Measurements from ENCODE around the gene PTPMT1. TPM values are rescaled to one million over a fixed set of nuclear protein-coding genes. Genes with fewer than 3 reads are reported as not detected.

PTPMT1 gene
- total RNA-seq, 1 experiment from 2014 or later: 86.0 TPM

DNA sequence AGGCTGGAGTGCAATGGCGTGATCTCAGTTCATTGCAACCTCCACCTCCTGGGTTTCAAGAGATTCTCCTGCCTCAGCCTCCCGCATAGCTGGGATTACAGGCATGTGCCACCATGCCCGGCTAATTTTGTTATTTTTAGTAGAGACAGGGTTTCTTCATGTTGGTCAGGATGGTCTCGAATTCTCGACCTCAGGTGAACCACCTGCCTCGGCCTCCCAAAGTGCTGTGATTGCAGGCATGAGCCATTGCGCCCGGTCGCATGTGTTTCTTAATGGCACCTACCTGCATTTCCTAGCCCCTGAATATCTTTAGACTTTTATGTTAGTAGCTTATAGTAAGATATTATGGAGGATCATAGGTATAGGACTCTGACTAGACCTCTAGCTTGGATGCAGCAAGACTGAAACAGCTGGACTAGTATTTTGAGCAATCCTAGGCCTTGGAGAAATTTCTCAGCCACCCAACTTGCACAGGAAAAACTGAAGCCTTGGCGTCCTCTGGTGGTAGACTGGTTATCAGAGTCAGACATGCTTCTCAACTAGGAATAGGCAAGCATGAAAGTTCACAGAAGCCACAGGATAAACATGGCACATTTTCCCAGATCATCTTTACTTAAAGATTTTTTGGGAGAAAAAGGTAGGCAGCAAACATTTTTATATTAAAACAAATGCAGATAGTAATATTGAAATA, 51.5 kb downstream of the PTPMT1 start:
- DNase-seq: peak; percentile 39
- H3K9me3 ChIP-seq: no peaks in the 10 kb centered on the region
- H3K36me3 ChIP-seq: peaks cover 41% of the 10 kb centered on the region
- no peak overlapping the region for H3K4me3 ChIP-seq
- H3K27me3 ChIP-seq: no peaks in the 10 kb centered on the region

DNA sequence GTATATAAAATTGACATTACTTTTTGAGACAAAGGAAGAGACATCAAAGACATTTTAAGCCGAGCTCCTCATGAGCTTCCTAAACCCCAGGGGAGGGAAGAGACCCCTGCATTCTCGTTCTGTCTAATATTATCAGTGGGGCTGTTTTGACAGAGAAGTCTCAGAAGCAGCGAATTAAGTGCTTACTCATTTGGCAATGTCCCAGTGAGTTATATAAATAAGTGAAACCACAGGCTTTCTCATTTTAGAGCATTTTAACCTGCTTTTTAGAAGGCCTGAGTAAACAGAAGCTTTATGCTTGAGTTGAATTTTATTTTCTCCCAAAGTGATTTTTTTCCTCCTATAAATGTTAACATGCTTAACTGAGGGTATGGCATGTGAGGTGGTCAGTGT, 52.0 kb downstream of the PTPMT1 start:
- no peaks in the 10 kb centered on the region for H3K27me3 ChIP-seq
- no peak overlapping the region for H3K4me3 ChIP-seq
- peaks cover 45% of the 10 kb centered on the region for H3K36me3 ChIP-seq
- no peaks in the 10 kb centered on the region for H3K9me3 ChIP-seq
- DNase-seq: no peak

DNA sequence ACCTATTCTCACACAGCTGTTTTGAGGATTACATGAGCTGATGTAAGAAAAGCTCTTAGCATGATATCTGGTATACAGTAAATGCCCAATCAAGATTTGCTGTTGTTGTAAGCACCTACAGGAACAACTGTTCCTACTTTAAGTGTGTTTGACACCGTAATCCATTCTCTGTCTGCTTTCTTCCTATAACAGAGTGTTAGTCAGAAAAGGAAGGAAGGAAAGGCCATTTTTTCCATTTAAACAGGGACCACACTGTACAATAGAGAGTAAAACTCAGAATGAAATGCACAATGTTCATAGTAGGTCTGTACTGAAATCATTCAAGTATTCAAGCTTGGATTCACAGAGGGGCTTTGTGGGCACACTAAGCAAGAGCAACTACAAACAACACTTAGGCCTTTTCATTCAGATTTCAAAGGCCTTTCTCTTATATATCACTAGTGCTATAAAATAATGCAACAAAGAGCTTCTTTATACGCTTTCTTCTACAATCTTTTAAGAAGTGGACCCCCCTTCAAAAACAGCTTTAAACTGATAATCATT, 55.5 kb downstream of the PTPMT1 start:
- Histone ChIP-seq H3K9me3 (no peaks in the 10 kb centered on the region), H3K36me3 (peaks cover 60% of the 10 kb centered on the region), H3K4me3 (no peak overlapping the region), H3K27me3 (no peaks in the 10 kb centered on the region)
- DNase-seq: no peak

Other genes with a start within 250 kb of the PTPMT1 start
- gene MYBPC3, start 212.9 kb upstream of the PTPMT1 start, total RNA-seq (2014; rRNA removed; shearing (Covaris generic); ENCODE audit: low replicate concordance): not detected in 2 replicates
- not detected in 2 replicates for gene SPI1, start 187.1 kb upstream of the PTPMT1 start, total RNA-seq (2014; rRNA removed; shearing (Covaris generic); ENCODE audit: low replicate concordance)
- gene SLC39A13, start 157.0 kb upstream of the PTPMT1 start, total RNA-seq (2014; rRNA removed; shearing (Covaris generic); ENCODE audit: low replicate concordance): 34.0 and 51.1 TPM in 2 replicates
- gene PSMC3, start 139.2 kb upstream of the PTPMT1 start, total RNA-seq (2014; rRNA removed; shearing (Covaris generic); ENCODE audit: low replicate concordance): 147 and 165 TPM in 2 replicates
- 0.16 TPM in 1 of 2 replicates, not detected in the other for gene RAPSN, start 116.5 kb upstream of the PTPMT1 start, total RNA-seq (2014; rRNA removed; shearing (Covaris generic); ENCODE audit: low replicate concordance)
- gene CELF1, start 12.5 kb upstream of the PTPMT1 start, total RNA-seq (2014; rRNA removed; shearing (Covaris generic); ENCODE audit: low replicate concordance): 69.3 and 86.9 TPM in 2 replicates
- 30.9 and 37.1 TPM in 2 replicates for gene KBTBD4, start 13.4 kb downstream of the PTPMT1 start, total RNA-seq (2014; rRNA removed; shearing (Covaris generic); ENCODE audit: low replicate concordance)
- 109 and 118 TPM in 2 replicates for gene NDUFS3, start 13.5 kb downstream of the PTPMT1 start, total RNA-seq (2014; rRNA removed; shearing (Covaris generic); ENCODE audit: low replicate concordance)
- not detected in 2 replicates for gene FAM180B, start 21.1 kb downstream of the PTPMT1 start, total RNA-seq (2014; rRNA removed; shearing (Covaris generic); ENCODE audit: low replicate concordance)
- gene C1QTNF4, start 28.8 kb downstream of the PTPMT1 start, total RNA-seq (2014; rRNA removed; shearing (Covaris generic); ENCODE audit: low replicate concordance): not detected in 2 replicates
- 24.3 and 43.0 TPM in 2 replicates for gene MTCH2, start 77.0 kb downstream of the PTPMT1 start, total RNA-seq (2014; rRNA removed; shearing (Covaris generic); ENCODE audit: low replicate concordance)
- gene AGBL2, start 149.8 kb downstream of the PTPMT1 start, total RNA-seq (2014; rRNA removed; shearing (Covaris generic); ENCODE audit: low replicate concordance): not detected in 2 replicates
- 36.8 and 45.1 TPM in 2 replicates for gene FNBP4, start 201.7 kb downstream of the PTPMT1 start, total RNA-seq (2014; rRNA removed; shearing (Covaris generic); ENCODE audit: low replicate concordance)